ENCODE results near the gene CDH23.

Gene CDH23

GRCh38 chr10:71471957-71472365, 75.2 kb downstream of the CDH23 start:
- DNase-seq = no peak

- no peak for DNase-seq
Observed at GRCh38 chr10:71472466-71472865, 75.7 kb downstream of the CDH23 start.

- no peak for DNase-seq
Observed at GRCh38 chr10:71472912-71473311, 76.2 kb downstream of the CDH23 start.

- DNase-seq = no peak
Observed at GRCh38 chr10:71473671-71474599, 77.2 kb downstream of the CDH23 start.

GRCh38 chr10:71474702-71475242, 78.1 kb downstream of the CDH23 start:
- DNase-seq = no peak

GRCh38 chr10:71475243-71475871, 78.6 kb downstream of the CDH23 start:
- no peak for DNase-seq

GRCh38 chr10:71476228-71477011, 79.7 kb downstream of the CDH23 start:
- no peak for DNase-seq

- no peak for DNase-seq
Observed at GRCh38 chr10:71478173-71478572, 81.5 kb downstream of the CDH23 start.

- no peak for DNase-seq
Observed at GRCh38 chr10:71478813-71479365, 82.2 kb downstream of the CDH23 start.

GRCh38 chr10:71479831-71480230, 83.1 kb downstream of the CDH23 start:
- no peak for DNase-seq

GRCh38 chr10:71480662-71481061, 83.9 kb downstream of the CDH23 start:
- DNase-seq = no peak

GRCh38 chr10:71481746-71482410, 85.2 kb downstream of the CDH23 start:
- DNase-seq = no peak

- DNase-seq = no peak
Observed at GRCh38 chr10:71482620-71483019, 85.9 kb downstream of the CDH23 start.

GRCh38 chr10:71483135-71483534, 86.4 kb downstream of the CDH23 start:
- DNase-seq = no peak

GRCh38 chr10:71483885-71484751, 87.4 kb downstream of the CDH23 start:
- no peak for DNase-seq

- no peak for DNase-seq
Observed at GRCh38 chr10:71486484-71487114, 89.9 kb downstream of the CDH23 start.

- no peak for DNase-seq
Observed at GRCh38 chr10:71487726-71488125, 91.0 kb downstream of the CDH23 start.

- DNase-seq = no peak
Observed at GRCh38 chr10:71489077-71489476, 92.4 kb downstream of the CDH23 start.

- DNase-seq = no peak
Observed at GRCh38 chr10:71492872-71493271, 96.2 kb downstream of the CDH23 start.

- no peak for DNase-seq
Observed at GRCh38 chr10:71493741-71494140, 97.0 kb downstream of the CDH23 start.

GRCh38 chr10:71494476-71494875, 97.8 kb downstream of the CDH23 start:
- no peak for DNase-seq

Measured in activated effector memory CD4-positive, alpha-beta T cell treated with Interleukin-2 at 50 U/mL for 16 hours (primary cell).